HCT116 (cell line): ENCODE measurements around the gene PEAK1. TPM values are rescaled to one million over a fixed set of nuclear protein-coding genes. Genes with fewer than 3 reads are reported as not detected.

Experiments used
- ATAC-seq: fragments of 200-7000 bp; cut with Tn5 transposase; 2 replicates; pipeline ENCODE4 v1.9.1; 2020; ENCODE audit warnings: mild to moderate bottlenecking, moderate library complexity
- BruUV-seq: library from RNA; stranded (reverse); fragments of 400-500 nt; replicated peaks from 2 replicates; lab custom pipeline; 2021; lab: Mats Ljungman, UMichigan
- CTCF ChIA-PET: fragments of 300-600 bp; sonication (Branson Sonifier 250); formaldehyde crosslinking; loops from one replicate; lab custom pipeline; 2021; ENCODE audit warnings: antibody characterized with exemption; lab: Charles Lee
- POLR2A ChIA-PET: fragments of 300-600, 350-600 bp; sonication (Branson Sonifier 250); formaldehyde crosslinking; loops from one replicate; lab custom pipeline; 2021; ENCODE audit warnings: antibody characterized with exemption; lab: Charles Lee
- RAD21 ChIA-PET, 2 experiments: fragments of 300-600 bp; sonication (Branson Sonifier 250); formaldehyde crosslinking; loops; one replicate each; lab custom pipeline; 2023; ENCODE audit warnings: low total read pairs in 2 of 2; ENCODE audit not compliant: uncharacterized antibody in 2 of 2, unreplicated experiment in 2 of 2, low non-redundant PET in 1 of 2; lab: Charles Lee
- DNase-seq: peaks from one replicate; pipeline ENCODE4 v3.0.0-alpha.2; 2010; ENCODE audit warnings: low read depth, low spot score
- H2AFZ ChIP-seq: fragments of 200-600 bp; shearing (Covaris generic), sonication (generic); 2 replicates; pipeline ENCODE4 v1.6.1; 2017; ENCODE audit warnings: low read depth, mixed run types, mixed read lengths, antibody characterized with exemption, low read length; ENCODE audit not compliant: poor library complexity, severe bottlenecking
- H3K27ac ChIP-seq: 2 replicates; pipeline ENCODE4 v1.5.1; 2012; ENCODE audit warnings: low read depth, low read length
- H3K27me3 ChIP-seq: fragments of 200-600 bp; sonication (generic); 2 replicates; pipeline ENCODE4 v1.6.1; 2016; ENCODE audit warnings: mixed run types, low read length, mixed read lengths; ENCODE audit not compliant: insufficient read depth
- H3K36me3 ChIP-seq, 2 experiments: fragments of 200-500 bp in 1 of 2; fragments of 200-600 bp in 1 of 2; sonication (Bioruptor generic) in 1 of 2; sonication (generic) in 1 of 2; 2 replicates each; pipeline versions ENCODE4 v1.5.1 to v1.6.1; 2014 to 2016; ENCODE audit warnings: low read length in 2 of 2, inconsistent platforms in 1 of 2, mixed read lengths in 1 of 2, mixed run types in 1 of 2; ENCODE audit not compliant: insufficient read depth in 2 of 2, control insufficient read depth in 1 of 2
- H3K4me1 ChIP-seq, 2 experiments: fragments of 200-600 bp in 1 of 2; sonication (generic) in 1 of 2; 2 replicates each; pipeline versions ENCODE4 v1.5.1 to v1.6.1; 2012 to 2017; ENCODE audit warnings: low read length in 2 of 2, inconsistent platforms in 1 of 2, mild to moderate bottlenecking in 1 of 2, mixed read lengths in 1 of 2, mixed run types in 1 of 2, moderate library complexity in 1 of 2; ENCODE audit not compliant: insufficient read depth in 2 of 2, control insufficient read depth in 1 of 2
- H3K4me2 ChIP-seq: fragments of 200-600 bp; sonication (generic); 2 replicates; pipeline ENCODE4 v1.6.1; 2017; ENCODE audit warnings: mixed run types, low read length, mixed read lengths
- H3K4me3 ChIP-seq, 2 experiments: fragments of 200-600 bp in 1 of 2; sonication (generic) in 1 of 2; replicated peaks in 1 of 2; 2 replicates each; pipeline ENCODE4 v1.5.1; 2011 to 2016; ENCODE audit warnings: low read length in 2 of 2, control low read depth in 1 of 2, low read depth in 1 of 2, mild to moderate bottlenecking in 1 of 2, mixed read lengths in 1 of 2, mixed run types in 1 of 2
- H3K79me2 ChIP-seq: fragments of 200-600 bp; sonication (generic); 2 replicates; pipeline ENCODE4 v1.6.1; 2017; ENCODE audit warnings: mild to moderate bottlenecking, mixed run types, low read length, moderate library complexity, mixed read lengths; ENCODE audit not compliant: insufficient read depth
- H3K9ac ChIP-seq: fragments of 200-600 bp; sonication (generic); 2 replicates; pipeline ENCODE4 v1.6.1; 2016; ENCODE audit warnings: low read length, mixed read lengths
- H3K9me2 ChIP-seq: fragments of 200-600 bp; sonication (generic), shearing (Covaris generic); 2 replicates; pipeline ENCODE4 v1.6.1; 2017; ENCODE audit warnings: mixed run types, mild to moderate bottlenecking, moderate library complexity; ENCODE audit not compliant: insufficient read depth
- H3K9me3 ChIP-seq, 2 experiments: fragments of 200-500 bp in 1 of 2; fragments of 200-600 bp in 1 of 2; sonication (Bioruptor generic) in 1 of 2; sonication (generic) in 1 of 2; 2 replicates each; pipeline ENCODE4 v1.6.1; 2014 to 2017; ENCODE audit warnings: low read length in 2 of 2, mixed read lengths in 2 of 2, inconsistent platforms in 1 of 2, low read depth in 1 of 2, mild to moderate bottlenecking in 1 of 2, mixed run types in 1 of 2, moderate library complexity in 1 of 2; ENCODE audit not compliant: control insufficient read depth in 1 of 2, insufficient read depth in 1 of 2
- H4K20me1 ChIP-seq: fragments of 200-600 bp; sonication (generic), shearing (Covaris generic); 2 replicates; pipeline ENCODE4 v1.6.1; 2017; ENCODE audit warnings: mixed run types, mild to moderate bottlenecking, moderate library complexity; ENCODE audit not compliant: insufficient read depth
- ATF3 ChIP-seq: IDR thresholded peaks from 2 replicates; pipeline ENCODE4 v1.6.1; 2012
- CBX3 ChIP-seq: IDR thresholded peaks from 2 replicates; pipeline ENCODE4 v1.6.1; 2012; ENCODE audit warnings: low read depth
- CEBPB ChIP-seq: IDR thresholded peaks from 2 replicates; pipeline ENCODE4 v1.6.1; 2012; ENCODE audit warnings: low read depth
- CTCF ChIP-seq, 3 experiments: fragments of 200-600 bp in 1 of 3; sonication (generic) in 1 of 3; IDR thresholded peaks in 2 of 3; conservative IDR thresholded peaks in 1 of 3; 2 replicates each; pipeline ENCODE4 v1.5.1; 2012 to 2017; ENCODE audit warnings: low read depth in 2 of 3, low read length in 2 of 3, antibody characterized with exemption in 1 of 3, borderline replicate concordance in 1 of 3, control low read depth in 1 of 3, mild to moderate bottlenecking in 1 of 3, mixed read lengths in 1 of 3, mixed run types in 1 of 3, moderate library complexity in 1 of 3; ENCODE audit not compliant: insufficient read depth in 1 of 3
- EGR1 ChIP-seq: IDR thresholded peaks from 2 replicates; pipeline ENCODE4 v1.6.1; 2012; ENCODE audit warnings: low read depth
- ELF1 ChIP-seq: IDR thresholded peaks from 2 replicates; pipeline ENCODE4 v1.6.1; 2012; ENCODE audit warnings: low read depth, borderline replicate concordance
- EZH2phosphoT487 ChIP-seq: fragments of 200-600 bp; IDR thresholded peaks from 2 replicates; pipeline ENCODE4 v1.6.1; 2018; ENCODE audit warnings: antibody characterized with exemption, borderline replicate concordance
- FOSL1 ChIP-seq: IDR thresholded peaks from 2 replicates; pipeline ENCODE4 v1.6.1; 2012; ENCODE audit warnings: low read depth
- MAX ChIP-seq: IDR thresholded peaks from 2 replicates; pipeline ENCODE4 v1.6.1; 2012
- POLR2AphosphoS5 ChIP-seq: IDR thresholded peaks from 2 replicates; pipeline ENCODE4 v1.6.1; 2011; ENCODE audit warnings: mild to moderate bottlenecking, low read depth, low read length, moderate library complexity
- RAD21 ChIP-seq: IDR thresholded peaks from 2 replicates; pipeline ENCODE4 v1.6.1; 2012; ENCODE audit warnings: low read depth, mild to moderate bottlenecking
- REST ChIP-seq: IDR thresholded peaks from 2 replicates; pipeline ENCODE4 v1.6.1; 2012; ENCODE audit warnings: low read depth
- SIN3A ChIP-seq: IDR thresholded peaks from 2 replicates; pipeline ENCODE4 v1.6.1; 2012; ENCODE audit warnings: low read depth
- SP1 ChIP-seq: IDR thresholded peaks from 2 replicates; pipeline ENCODE4 v1.6.1; 2012; ENCODE audit warnings: low read depth
- SRF ChIP-seq: IDR thresholded peaks from 2 replicates; pipeline ENCODE4 v1.6.1; 2012; ENCODE audit warnings: low read depth
- TCF7L2 ChIP-seq: IDR thresholded peaks from 2 replicates; pipeline ENCODE4 v1.7.0; 2011; ENCODE audit warnings: borderline replicate concordance, inconsistent platforms; ENCODE audit not compliant: insufficient read depth, insufficient read length; ENCODE audit errors: extremely low read depth
- YY1 ChIP-seq: IDR thresholded peaks from 2 replicates; pipeline ENCODE4 v1.6.1; 2011; ENCODE audit warnings: low read length, low read depth, moderate library complexity, mild to moderate bottlenecking; ENCODE audit not compliant: insufficient replicate concordance; ENCODE audit errors: extremely low read depth
- ZBTB33 ChIP-seq: IDR thresholded peaks from 2 replicates; pipeline ENCODE4 v1.6.1; 2011; ENCODE audit warnings: mild to moderate bottlenecking, low read length, moderate library complexity; ENCODE audit not compliant: insufficient replicate concordance; ENCODE audit errors: extremely low read depth
- ZFX ChIP-seq: fragments of 450-650 bp; IDR thresholded peaks from 2 replicates; pipeline ENCODE4 v1.6.1; 2017
- ZNF274 ChIP-seq: fragments of 200-500 bp; sonication (Bioruptor generic); IDR thresholded peaks from 2 replicates; pipeline ENCODE4 v1.6.1; 2014; ENCODE audit warnings: mild to moderate bottlenecking, low read depth, low read length, inconsistent platforms
- intact Hi-C: fragments of 100-400 bp; cut with micrococcal nuclease; formaldehyde crosslinking; loops from 2 replicates; pipeline ENCODE4 v1.10.0; 2022
- total RNA-seq: library from RNA; stranded (reverse); gene quantifications from one replicate; pipeline ENCODE4 v1.2.1, GENCODE V29; 2021; ENCODE audit not compliant: unreplicated experiment

The PEAK1 gene
- total RNA-seq, 1 experiment from 2014 or later = 23.4 TPM

- CTCF ChIA-PET = no interaction called here
- BruUV-seq = no TSS peak
- ATAC-seq (no peak), DNase-seq (no peak)
- RAD21 ChIA-PET = no interaction called here
- Histone ChIP-seq H3K4me1 (peaks cover 0 to 7% of the 10 kb centered on the region in 2 experiments; a peak in 1 of 4 replicates), H3K4me3 (no peak overlapping the region), H3K36me3 (no peaks in the 10 kb centered on the region), H3K9me2 (no peaks in the 10 kb centered on the region), H3K27me3 (no peaks in the 10 kb centered on the region), H4K20me1 (no peaks in the 10 kb centered on the region), H3K4me2 (no peak overlapping the region), H3K27ac (no peak overlapping the region), H3K9me3 (no peaks in the 10 kb centered on the region), H3K9ac (no peak overlapping the region)
- intact Hi-C loops = no loop called here
- POLR2A ChIA-PET = no interaction called here
- TF ChIP-seq CEBPB (no peak), CBX3 (no peak), YY1 (no peak), ATF3 (no peak), ELF1 (no peak), ZFX (no peak), ZBTB33 (no peak), EGR1 (no peak), REST (no peak), FOSL1 (no peak), EZH2phosphoT487 (no peak), TCF7L2 (no peak), SRF (no peak), SIN3A (no peak), SP1 (no peak), MAX (no peak), RAD21 (no peak), ZNF274 (no peak), CTCF (IDR thresholded peaks at IDR 0.05 in 2 of 3, conservative IDR thresholded peaks at IDR 0.05 in 1 of 3; ENCODE audit: borderline replicate concordance in 1 of 3, insufficient read depth in 1 of 3, low read depth in 2 of 3, low read length in 2 of 3) (no peak), POLR2AphosphoS5 (no peak)
- TF ChIP-seq, all 23 proteins: peak for 0
- no peaks in the 10 kb centered on the region for H3K79me2 ChIP-seq
- no peak overlapping the region for H2AFZ ChIP-seq
Observed at GRCh38 chr15:77084436-77084835, 335.5 kb downstream of the PEAK1 start.
